Stimulated activated CD8-positive, alpha-beta memory T cell treated with anti-CD3 and anti-CD28 coated beads, Interleukin-15, amount 100 ng/mL, for 24 hours (primary cell): ENCODE measurements around the gene CDH1.

Experiments used
- DNase-seq: peaks from one replicate; pipeline ENCODE4 v3.0.0-alpha.2; 2020; ENCODE audit warnings: low read depth

Gene CDH1

GRCh38 chr16:68857479-68857878, 120.4 kb downstream of the CDH1 start:
- no peak for DNase-seq

- no peak for DNase-seq
Observed at GRCh38 chr16:68859828-68860227, 122.7 kb downstream of the CDH1 start.

GRCh38 chr16:68860978-68861892, 124.1 kb downstream of the CDH1 start:
- no peak for DNase-seq

GRCh38 chr16:68866933-68867332, 129.8 kb downstream of the CDH1 start:
- DNase-seq: no peak

- DNase-seq: no peak
Observed at GRCh38 chr16:68869492-68870088, 132.5 kb downstream of the CDH1 start.

GRCh38 chr16:68873635-68874471, 136.8 kb downstream of the CDH1 start:
- DNase-seq: no peak

GRCh38 chr16:68875871-68876270, 138.8 kb downstream of the CDH1 start:
- DNase-seq: no peak

- DNase-seq: no peak
Observed at GRCh38 chr16:68883685-68884084, 146.6 kb downstream of the CDH1 start.

GRCh38 chr16:68884401-68884800, 147.3 kb downstream of the CDH1 start:
- no peak for DNase-seq
